ENCODE data around the gene ZCCHC17.
A peak's percentile ranks its signal among the peaks of the same experiment; 100 is the strongest.
"Not testable (repeated sequence)": the region's sequence is repeated elsewhere in the genome, so short reads cannot be mapped to it uniquely, and the experiment has no call there.

Gene ZCCHC17

GRCh38 chr1:31296486-31297276, at the start of gene ZCCHC17, which contains the start of gene SNRNP40:
TSS of gene ZCCHC17 (plus strand) at chr1:31297032. CDS start at chr1:31310099, 13,067 bp downstream.
TSS of gene SNRNP40 (minus strand) at chr1:31296788. CDS start at chr1:31296751, 37 bp downstream.
- peak; percentile 99 for DNase-seq

GRCh38 chr1:31248276-31248675, 48.6 kb upstream of the ZCCHC17 start:
- no peak for DNase-seq

GRCh38 chr1:31249854-31250253, 47.0 kb upstream of the ZCCHC17 start:
- DNase-seq = no peak

GRCh38 chr1:31257213-31257612, 39.6 kb upstream of the ZCCHC17 start:
- DNase-seq = no peak

- no peak for DNase-seq
Observed at GRCh38 chr1:31258581-31258980, 38.3 kb upstream of the ZCCHC17 start.

DNA sequence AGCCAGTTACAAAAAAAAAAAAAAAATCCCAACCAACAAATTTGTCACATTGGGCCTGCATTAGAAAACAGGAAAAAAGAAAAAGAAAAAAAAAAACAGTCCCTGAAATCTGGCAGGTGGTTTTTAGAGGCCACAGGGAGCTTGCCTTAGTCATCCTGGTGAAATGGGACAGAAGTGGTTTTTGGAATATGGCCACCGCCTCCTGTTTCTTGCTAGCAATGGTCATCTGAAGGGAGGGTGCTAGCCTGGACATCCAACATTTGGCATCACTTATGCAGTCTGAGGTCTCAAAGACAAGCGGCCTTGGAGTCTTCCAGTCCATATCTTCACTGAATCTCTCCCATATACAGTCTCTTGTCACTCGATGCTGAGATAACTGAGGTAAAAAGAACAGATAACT, 37.1 kb upstream of the ZCCHC17 start:
- DNase-seq = no peak

- DNase-seq = no peak
Observed at GRCh38 chr1:31261916-31262315, 34.9 kb upstream of the ZCCHC17 start.

DNA sequence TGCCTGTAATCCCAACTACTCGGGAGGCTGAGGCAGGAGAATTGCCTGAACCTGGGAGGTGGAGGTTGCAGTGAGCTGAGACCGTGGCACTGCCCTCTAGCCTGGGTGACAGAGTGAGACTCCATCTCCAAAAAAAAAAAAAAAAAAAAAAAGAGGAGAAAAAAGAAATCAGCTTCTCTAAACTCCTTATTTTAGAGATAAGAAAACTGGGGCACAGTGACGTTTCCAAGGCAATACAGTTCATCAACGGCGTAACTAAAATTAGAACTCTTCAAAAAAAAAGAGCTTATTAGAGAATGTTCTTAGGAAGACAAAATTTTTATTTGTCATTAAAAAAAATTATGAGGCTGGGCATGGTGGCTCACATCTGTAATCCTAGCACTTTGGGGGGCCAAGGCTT, 34.4 kb upstream of the ZCCHC17 start:
- not testable (repeated sequence) for DNase-seq

GRCh38 chr1:31263408-31263807, 33.4 kb upstream of the ZCCHC17 start:
- no peak for DNase-seq

- no peak for DNase-seq
Observed at GRCh38 chr1:31264790-31265386, 31.9 kb upstream of the ZCCHC17 start.

- no peak for DNase-seq
Observed at GRCh38 chr1:31266547-31266946, 30.3 kb upstream of the ZCCHC17 start.

GRCh38 chr1:31272369-31272768, 24.5 kb upstream of the ZCCHC17 start:
- DNase-seq = no peak

DNA sequence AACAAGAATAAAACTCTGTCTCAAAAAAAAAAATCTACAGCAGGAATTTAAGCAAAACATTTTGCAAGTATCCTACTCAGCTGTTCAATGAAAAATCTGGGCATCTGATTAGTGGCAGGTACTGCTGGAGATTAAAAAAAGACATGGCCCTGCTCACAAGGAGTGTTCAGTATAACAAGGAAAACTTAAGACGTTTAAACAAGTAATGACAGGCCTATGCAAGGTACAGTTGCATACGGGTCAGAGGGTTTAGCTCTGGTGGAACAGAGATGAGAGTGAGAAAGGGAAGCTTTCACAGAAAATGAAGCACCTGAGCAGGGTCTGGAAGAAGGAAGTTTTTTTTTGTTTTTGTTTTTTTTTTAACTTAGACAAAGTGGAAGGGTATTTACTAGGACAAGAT, 23.2 kb upstream of the ZCCHC17 start:
- no peak for DNase-seq

DNA sequence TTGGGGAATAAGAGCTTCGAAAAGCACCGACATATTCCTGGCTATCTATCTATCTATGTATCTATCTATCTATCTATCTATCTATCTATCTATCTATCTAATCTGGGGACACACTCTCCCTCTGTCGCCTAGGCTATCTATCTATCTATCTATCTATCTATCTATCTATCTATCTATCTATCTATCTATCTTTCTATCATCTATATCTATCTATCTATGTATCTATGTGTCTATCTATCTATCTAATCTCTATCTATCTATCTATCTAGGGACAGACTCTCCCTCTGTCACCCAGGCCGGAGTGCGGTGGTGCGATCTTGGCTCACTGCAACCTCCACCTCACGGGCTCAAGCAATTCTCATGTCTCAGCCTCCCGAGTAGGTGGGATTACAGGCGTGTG, 14.4 kb upstream of the ZCCHC17 start:
- not testable (repeated sequence) for DNase-seq

- not testable (repeated sequence) for DNase-seq
Observed at GRCh38 chr1:31287791-31288190, 9.0 kb upstream of the ZCCHC17 start.

DNA sequence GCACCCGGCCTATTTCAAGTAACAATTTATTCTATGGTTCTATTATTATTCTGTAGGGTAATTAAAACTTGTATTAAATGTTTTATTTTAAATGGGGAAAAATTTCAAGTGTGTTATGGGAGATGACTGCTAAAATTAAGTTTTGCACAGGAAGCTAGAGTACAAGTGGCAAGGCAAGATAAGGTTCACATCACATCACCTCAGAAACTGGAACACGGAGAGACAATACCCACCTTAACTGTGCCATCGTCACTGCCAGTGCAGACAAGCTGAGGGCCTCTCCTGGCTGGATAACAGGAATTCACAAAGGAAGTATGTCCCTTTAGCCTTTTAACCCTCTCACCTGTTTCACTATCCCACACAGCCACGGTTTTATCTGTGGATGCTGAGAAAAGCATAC, 7.8 kb upstream of the ZCCHC17 start:
- DNase-seq = no peak

DNA sequence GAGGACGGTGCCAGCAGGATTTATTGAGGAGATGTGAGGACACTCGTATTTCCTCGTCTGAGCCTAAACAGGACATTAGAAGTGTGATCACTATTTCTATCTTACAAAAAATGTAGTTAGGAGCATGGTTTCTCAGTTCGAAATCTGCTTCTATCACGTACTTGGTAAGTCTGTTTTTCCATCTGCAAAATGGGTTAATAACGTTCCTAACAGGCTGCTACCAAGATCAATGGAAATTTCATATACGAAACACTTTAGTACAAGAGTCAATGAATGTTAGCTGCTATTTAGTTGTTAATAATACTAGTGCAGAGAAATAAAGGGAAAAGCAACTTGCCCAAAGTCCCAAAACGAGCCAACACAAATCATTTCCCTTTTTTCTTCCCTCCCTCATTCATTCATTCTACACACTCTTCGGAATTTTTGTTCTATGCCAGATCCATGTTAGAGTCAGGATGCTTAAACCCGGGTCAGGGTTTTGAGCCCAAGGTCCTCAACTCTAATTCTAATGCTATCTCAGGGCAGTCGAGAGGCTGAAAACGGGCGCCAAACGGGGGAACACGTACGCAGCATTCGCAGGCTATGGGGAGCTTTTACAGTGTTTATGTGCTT, 852 bp upstream of the ZCCHC17 start:
- DNase-seq = no peak

DNA sequence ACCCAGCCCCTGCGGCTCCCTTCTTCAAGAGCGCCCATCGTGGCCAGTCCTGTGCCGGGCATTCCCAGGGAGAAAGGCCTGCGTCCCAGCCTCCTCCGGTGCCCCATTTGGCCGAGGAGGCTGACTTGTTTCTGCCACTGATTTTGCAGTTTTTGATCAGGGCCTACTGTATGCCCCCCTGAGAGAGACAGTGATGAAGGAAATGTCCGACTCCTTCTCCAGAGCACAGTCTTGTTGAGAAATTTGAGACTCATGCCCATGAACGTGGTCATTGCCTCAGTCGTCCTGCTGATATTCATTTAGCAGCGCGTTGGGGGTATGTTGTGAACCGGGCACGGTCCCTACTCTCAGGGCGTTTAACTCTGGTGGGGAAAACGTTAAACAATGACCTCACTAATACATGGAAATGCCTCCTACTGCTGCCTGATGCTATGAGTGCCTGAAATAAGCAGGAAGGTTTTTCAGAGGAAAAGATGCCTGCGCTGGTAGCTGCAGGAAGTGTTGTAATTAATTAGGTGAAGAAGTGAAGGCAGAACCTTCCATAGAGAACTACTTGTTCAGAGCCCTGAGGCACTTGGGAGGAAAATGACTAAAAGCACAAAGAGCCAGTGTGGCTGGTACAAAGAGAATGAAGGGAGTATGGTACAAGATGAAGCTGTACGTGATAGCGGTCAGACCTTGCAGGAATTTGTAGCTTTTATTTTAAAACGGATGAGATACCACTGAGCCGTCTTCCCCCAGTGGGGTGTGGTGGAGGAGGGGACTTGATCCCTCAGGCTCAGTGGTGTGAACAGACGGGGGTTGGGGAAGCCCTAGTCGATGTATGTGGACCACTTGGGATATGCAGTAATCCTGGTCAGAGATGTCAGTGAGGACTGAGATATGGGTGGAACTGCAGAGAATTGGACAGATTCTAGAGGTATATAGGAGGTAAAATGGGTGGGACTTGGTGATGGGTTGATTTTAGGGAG, 730 bp downstream of the ZCCHC17 start:
- DNase-seq = no peak

DNA sequence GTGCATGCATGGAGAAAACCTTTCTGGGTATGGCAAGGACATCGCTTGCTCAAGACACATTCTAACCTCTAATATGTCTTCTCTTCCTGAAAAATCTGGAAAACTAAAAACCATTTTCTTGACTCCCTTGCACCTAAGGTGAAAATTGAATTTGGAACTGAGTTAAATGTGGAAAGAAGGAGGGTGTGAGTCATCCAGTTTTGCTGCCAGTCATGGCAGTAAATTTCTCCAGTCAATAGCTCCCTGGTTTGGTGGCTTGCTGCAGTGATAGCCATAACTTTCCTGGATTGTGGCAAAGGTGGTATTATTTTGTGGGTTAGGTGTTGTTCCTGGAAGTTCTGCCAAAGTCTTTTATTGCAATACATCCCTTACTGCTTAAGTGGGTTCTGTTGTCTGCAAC, 2.5 kb downstream of the ZCCHC17 start:
- DNase-seq = no peak

DNA sequence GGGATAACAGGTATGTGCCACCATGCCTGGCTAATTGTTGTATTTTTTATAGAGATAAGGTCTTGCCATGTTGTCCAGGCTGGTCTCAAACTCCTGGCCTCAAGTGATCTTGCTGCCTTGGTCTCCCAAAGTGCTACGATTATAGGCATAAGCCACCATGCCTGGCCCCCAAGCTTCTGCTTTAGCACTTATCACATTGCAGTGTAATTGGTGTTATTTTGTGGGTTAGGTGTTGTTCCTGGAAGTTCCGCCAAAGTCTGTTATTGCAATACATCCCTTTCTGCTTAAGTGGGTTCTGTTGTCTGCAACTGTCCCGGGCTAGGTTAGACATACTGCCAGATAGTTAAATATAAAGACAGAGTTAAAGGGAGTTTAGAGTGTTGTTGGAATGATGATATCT, 3.4 kb downstream of the ZCCHC17 start:
- DNase-seq = no peak

DNA sequence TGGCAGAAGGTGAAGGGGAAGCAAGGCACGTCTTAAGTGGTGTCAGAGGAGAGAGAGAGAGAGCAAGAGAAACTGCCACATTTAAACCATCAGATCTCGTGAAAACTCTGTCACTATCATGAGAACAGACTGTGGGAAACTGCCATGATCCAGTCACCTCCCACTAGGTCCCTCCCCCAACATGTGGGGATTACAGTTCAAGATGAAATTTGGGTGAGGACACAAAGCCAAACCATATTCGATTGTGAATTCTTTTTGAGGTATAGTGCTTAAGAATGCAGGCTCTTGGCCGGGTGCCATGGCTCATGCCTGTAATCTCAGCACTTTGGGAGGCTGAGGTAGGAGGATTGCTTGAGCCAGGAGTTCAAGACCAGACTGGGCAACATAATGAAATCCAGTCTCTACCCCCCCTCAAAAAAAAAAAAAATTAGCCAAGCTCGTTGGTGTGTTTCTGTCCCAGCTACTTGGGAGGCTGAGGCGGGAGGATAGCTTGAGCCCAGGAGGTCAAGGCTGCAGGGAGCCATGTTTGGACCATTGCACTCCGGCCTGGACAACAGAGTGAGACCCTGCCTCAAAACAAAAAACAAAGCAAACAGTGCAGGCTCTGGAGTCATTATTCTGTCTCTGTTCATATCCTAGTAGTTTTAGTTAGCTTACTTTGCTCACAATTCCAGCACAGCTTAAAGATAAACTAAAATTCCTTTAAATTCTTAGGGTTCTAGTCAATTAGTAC, 6.0 kb downstream of the ZCCHC17 start:
- DNase-seq = no peak

- DNase-seq = no peak
Observed at GRCh38 chr1:31306278-31306677, 9.4 kb downstream of the ZCCHC17 start.
